Measurements from ENCODE around the gene C4orf51. TPM values are rescaled to one million over a fixed set of nuclear protein-coding genes. Genes with fewer than 3 reads are reported as not detected.

C4orf51 gene
- total and polyA plus RNA-seq, 4 donors, result not detected

DNA sequence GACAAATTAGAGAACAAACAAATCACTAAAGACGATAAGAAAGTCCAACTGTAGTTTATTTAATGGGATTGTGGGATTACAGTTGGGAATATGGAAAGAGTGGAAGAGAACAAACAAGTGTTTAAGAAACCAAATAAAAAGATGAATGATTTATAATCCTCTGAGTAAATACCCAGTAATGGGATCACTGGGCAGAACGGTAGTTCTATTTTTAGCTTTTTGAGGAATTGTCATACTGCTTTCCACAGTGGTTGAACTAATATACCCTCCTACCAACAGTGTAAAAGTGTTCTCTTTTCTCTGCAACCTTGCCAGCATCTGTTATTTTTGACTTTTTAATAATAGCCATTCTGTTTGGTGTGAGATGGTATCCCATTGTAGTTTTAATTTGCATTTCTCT, 15.0 kb downstream of the C4orf51 start:
- no peak overlapping the region for H3K27ac ChIP-seq (ENCODE audit: low read depth in 1 of 2, low read length in 2 of 2)
- no peaks in the 10 kb centered on the region for H3K27me3 ChIP-seq (ENCODE audit: control insufficient read depth in 4 of 4, insufficient read depth in 4 of 4, low read length in 3 of 4)
- no peak overlapping the region for H3K9ac ChIP-seq (ENCODE audit: low read depth in 1 of 2, low read length in 2 of 2)
- no peaks in the 10 kb centered on the region for H3K36me3 ChIP-seq (ENCODE audit: control insufficient read depth in 4 of 4, insufficient read depth in 3 of 4, low read depth in 1 of 4, low read length in 3 of 4)
- H3K4me1 ChIP-seq (ENCODE audit: control insufficient read depth in 4 of 4, insufficient read depth in 4 of 4, low read length in 3 of 4), result no peaks in the 10 kb centered on the region
- DNase-seq (ENCODE audit: low spot score), result no peak
- no peak overlapping the region for H3K4me3 ChIP-seq (ENCODE audit: low read depth in 1 of 3, low read length in 3 of 3)
- WGBS, result 67% methylated on average over 2 of the region's 2 CpGs
- no peaks in the 10 kb centered on the region for H3K9me3 ChIP-seq (ENCODE audit: control insufficient read depth in 4 of 4, low read length in 3 of 4)
- TF ChIP-seq, protein P1, sequence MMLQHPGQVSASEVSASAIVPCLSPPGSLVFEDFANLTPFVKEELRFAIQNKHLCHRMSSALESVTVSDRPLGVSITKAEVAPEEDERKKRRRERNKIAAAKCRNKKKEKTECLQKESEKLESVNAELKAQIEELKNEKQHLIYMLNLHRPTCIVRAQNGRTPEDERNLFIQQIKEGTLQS (IDR thresholded peaks at IDR 0.05), result no peak
- TF ChIP-seq TAF1 (conservative IDR thresholded peaks at IDR 0.05), result no peak
- TF ChIP-seq RAD21 (IDR thresholded peaks at IDR 0.05), result no peak
- no peak for TF ChIP-seq JUND (IDR thresholded peaks at IDR 0.05)
- no peak for TF ChIP-seq SP1 (IDR thresholded peaks at IDR 0.05)
- TF ChIP-seq, protein P2, sequence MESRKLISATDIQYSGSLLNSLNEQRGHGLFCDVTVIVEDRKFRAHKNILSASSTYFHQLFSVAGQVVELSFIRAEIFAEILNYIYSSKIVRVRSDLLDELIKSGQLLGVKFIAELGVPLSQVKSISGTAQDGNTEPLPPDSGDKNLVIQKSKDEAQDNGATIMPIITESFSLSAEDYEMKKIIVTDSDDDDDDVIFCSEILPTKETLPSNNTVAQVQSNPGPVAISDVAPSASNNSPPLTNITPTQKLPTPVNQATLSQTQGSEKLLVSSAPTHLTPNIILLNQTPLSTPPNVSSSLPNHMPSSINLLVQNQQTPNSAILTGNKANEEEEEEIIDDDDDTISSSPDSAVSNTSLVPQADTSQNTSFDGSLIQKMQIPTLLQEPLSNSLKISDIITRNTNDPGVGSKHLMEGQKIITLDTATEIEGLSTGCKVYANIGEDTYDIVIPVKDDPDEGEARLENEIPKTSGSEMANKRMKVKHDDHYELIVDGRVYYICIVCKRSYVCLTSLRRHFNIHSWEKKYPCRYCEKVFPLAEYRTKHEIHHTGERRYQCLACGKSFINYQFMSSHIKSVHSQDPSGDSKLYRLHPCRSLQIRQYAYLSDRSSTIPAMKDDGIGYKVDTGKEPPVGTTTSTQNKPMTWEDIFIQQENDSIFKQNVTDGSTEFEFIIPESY (IDR thresholded peaks at IDR 0.05), result no peak
- TF ChIP-seq HNF4A (conservative IDR thresholded peaks at IDR 0.05), result no peak
- TF ChIP-seq FOXA1 (IDR thresholded peaks at IDR 0.05), result no peak
- TF ChIP-seq RXRA (IDR thresholded peaks at IDR 0.05), result no peak
- no peak for TF ChIP-seq NR2F2 (IDR thresholded peaks at IDR 0.05)
- TF ChIP-seq FOXA2 (IDR thresholded peaks at IDR 0.05), result no peak

DNA sequence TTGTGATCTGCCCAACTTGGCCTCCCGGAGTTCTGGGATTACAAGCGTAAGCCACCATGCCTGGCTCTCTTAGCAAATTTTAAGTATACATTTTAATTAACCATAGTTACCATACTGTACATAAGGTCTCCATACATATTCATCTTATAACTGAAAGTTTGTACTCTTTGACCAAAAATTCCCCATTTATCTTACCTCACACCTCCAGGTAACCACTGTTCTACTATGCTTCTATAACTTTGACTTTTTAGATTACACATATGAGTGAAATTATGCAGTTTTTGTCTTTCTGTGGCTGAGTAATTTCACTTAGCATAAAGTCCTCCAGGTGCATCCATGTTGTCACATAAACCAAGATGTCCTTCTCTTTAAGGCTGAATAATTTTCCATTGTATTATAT, 17.4 kb downstream of the C4orf51 start:
- no peaks in the 10 kb centered on the region for H3K36me3 ChIP-seq (ENCODE audit: control insufficient read depth in 4 of 4, insufficient read depth in 3 of 4, low read depth in 1 of 4, low read length in 3 of 4)
- 94% methylated on average over 2 of the region's 2 CpGs for WGBS

More for the DNA sequence above, 17.4 kb downstream of the C4orf51 start:
- Histone ChIP-seq H3K4me3 (ENCODE audit: low read depth in 1 of 3, low read length in 3 of 3) (no peak overlapping the region), H3K27ac (ENCODE audit: low read depth in 1 of 2, low read length in 2 of 2) (no peak overlapping the region), H3K27me3 (ENCODE audit: control insufficient read depth in 4 of 4, insufficient read depth in 4 of 4, low read length in 3 of 4) (no peaks in the 10 kb centered on the region), H3K9ac (ENCODE audit: low read depth in 1 of 2, low read length in 2 of 2) (no peak overlapping the region), H3K9me3 (ENCODE audit: control insufficient read depth in 4 of 4, low read length in 3 of 4) (no peaks in the 10 kb centered on the region), H3K4me1 (ENCODE audit: control insufficient read depth in 4 of 4, insufficient read depth in 4 of 4, low read length in 3 of 4) (no peaks in the 10 kb centered on the region)
- TF ChIP-seq NR2F2 (IDR thresholded peaks at IDR 0.05) (no peak), GABPA (IDR thresholded peaks at IDR 0.05 in 1 of 2, conservative IDR thresholded peaks at IDR 0.05 in 1 of 2) (no peak), HNF4G (IDR thresholded peaks at IDR 0.05) (no peak), YY1 (IDR thresholded peaks at IDR 0.05) (no peak), JUND (IDR thresholded peaks at IDR 0.05) (no peak), RAD21 (IDR thresholded peaks at IDR 0.05) (no peak), RXRA (IDR thresholded peaks at IDR 0.05) (no peak), FOXA1 (IDR thresholded peaks at IDR 0.05) (no peak), SP1 (IDR thresholded peaks at IDR 0.05) (no peak), FOXA2 (IDR thresholded peaks at IDR 0.05) (no peak), HNF4A (conservative IDR thresholded peaks at IDR 0.05) (no peak)
- TF ChIP-seq, protein P3, sequence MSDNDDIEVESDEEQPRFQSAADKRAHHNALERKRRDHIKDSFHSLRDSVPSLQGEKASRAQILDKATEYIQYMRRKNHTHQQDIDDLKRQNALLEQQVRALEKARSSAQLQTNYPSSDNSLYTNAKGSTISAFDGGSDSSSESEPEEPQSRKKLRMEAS (IDR thresholded peaks at IDR 0.05), result no peak
- TF ChIP-seq, protein P4, sequence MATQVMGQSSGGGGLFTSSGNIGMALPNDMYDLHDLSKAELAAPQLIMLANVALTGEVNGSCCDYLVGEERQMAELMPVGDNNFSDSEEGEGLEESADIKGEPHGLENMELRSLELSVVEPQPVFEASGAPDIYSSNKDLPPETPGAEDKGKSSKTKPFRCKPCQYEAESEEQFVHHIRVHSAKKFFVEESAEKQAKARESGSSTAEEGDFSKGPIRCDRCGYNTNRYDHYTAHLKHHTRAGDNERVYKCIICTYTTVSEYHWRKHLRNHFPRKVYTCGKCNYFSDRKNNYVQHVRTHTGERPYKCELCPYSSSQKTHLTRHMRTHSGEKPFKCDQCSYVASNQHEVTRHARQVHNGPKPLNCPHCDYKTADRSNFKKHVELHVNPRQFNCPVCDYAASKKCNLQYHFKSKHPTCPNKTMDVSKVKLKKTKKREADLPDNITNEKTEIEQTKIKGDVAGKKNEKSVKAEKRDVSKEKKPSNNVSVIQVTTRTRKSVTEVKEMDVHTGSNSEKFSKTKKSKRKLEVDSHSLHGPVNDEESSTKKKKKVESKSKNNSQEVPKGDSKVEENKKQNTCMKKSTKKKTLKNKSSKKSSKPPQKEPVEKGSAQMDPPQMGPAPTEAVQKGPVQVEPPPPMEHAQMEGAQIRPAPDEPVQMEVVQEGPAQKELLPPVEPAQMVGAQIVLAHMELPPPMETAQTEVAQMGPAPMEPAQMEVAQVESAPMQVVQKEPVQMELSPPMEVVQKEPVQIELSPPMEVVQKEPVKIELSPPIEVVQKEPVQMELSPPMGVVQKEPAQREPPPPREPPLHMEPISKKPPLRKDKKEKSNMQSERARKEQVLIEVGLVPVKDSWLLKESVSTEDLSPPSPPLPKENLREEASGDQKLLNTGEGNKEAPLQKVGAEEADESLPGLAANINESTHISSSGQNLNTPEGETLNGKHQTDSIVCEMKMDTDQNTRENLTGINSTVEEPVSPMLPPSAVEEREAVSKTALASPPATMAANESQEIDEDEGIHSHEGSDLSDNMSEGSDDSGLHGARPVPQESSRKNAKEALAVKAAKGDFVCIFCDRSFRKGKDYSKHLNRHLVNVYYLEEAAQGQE (IDR thresholded peaks at IDR 0.05), result no peak
- TF ChIP-seq, protein P1 (IDR thresholded peaks at IDR 0.05), result no peak
- TF ChIP-seq, protein P2 (IDR thresholded peaks at IDR 0.05), result no peak
- TF ChIP-seq, protein P5, sequence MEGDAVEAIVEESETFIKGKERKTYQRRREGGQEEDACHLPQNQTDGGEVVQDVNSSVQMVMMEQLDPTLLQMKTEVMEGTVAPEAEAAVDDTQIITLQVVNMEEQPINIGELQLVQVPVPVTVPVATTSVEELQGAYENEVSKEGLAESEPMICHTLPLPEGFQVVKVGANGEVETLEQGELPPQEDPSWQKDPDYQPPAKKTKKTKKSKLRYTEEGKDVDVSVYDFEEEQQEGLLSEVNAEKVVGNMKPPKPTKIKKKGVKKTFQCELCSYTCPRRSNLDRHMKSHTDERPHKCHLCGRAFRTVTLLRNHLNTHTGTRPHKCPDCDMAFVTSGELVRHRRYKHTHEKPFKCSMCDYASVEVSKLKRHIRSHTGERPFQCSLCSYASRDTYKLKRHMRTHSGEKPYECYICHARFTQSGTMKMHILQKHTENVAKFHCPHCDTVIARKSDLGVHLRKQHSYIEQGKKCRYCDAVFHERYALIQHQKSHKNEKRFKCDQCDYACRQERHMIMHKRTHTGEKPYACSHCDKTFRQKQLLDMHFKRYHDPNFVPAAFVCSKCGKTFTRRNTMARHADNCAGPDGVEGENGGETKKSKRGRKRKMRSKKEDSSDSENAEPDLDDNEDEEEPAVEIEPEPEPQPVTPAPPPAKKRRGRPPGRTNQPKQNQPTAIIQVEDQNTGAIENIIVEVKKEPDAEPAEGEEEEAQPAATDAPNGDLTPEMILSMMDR (IDR thresholded peaks at IDR 0.05; ENCODE audit: low read depth, low read length, missing input control), result no peak
- DNase-seq (ENCODE audit: low spot score), result no peak

All from liver (tissue), 9 donors.